Measurements from ENCODE around the gene MRPL50.

Gene MRPL50

DNA sequence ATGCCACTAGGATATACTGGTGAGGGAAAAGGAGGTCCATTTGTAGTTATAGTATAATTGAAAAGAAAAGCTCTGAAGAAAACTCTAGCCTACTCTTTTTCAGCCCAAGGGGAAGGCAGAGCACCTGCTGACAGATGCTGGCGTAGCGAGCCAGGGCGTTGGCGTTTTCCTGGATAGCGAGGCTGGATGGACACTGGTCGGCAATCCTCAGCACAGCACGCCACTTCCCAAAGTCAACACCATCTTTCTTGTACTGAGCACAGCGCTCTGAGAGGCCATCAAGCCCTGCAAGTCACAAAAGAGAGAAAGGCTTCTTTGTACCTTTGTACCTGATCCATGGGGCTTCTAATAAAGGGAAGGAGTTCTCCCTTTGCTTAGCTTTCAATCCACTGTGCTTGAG is 28.9 kb upstream of the MRPL50 start:
- H3K4me3 ChIP-seq (replicated peaks; ENCODE audit: insufficient read depth, low read length) = no peak overlapping the region
- H3K27me3 ChIP-seq (ENCODE audit: insufficient read depth, poor library complexity, severe bottlenecking) = no peaks in the 10 kb centered on the region

DNA sequence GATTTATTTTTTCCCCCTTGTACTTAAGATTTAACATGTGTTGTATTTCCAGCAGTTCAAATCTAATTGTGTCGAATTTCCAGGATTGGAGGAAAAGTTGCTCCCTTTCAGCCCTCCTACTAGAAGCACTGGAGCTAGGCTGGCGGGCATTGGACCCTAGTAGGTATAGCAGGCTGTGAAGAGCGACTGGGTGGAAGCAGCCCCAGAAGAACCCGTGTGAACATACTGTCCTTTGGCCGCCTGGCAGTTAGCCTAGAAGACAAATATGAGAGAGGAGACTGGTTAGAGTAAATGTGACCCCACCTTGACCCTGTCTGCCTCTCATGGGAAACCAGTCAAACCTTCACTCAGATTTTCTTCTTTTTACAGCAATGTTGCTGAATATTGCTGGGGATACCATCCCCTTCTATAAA is 23.2 kb upstream of the MRPL50 start:
- Histone ChIP-seq H3K27me3 (ENCODE audit: insufficient read depth, poor library complexity, severe bottlenecking) (no peaks in the 10 kb centered on the region), H3K4me3 (replicated peaks; ENCODE audit: insufficient read depth, low read length) (no peak overlapping the region), H3K27ac (replicated peaks) (no peak overlapping the region)
- DNase-seq (ENCODE audit: low read depth in 1 of 2, low spot score in 1 of 2) = no peak
- TF ChIP-seq SPI1 (IDR thresholded peaks at IDR 0.05; ENCODE audit: borderline replicate concordance, low read depth) (no peak), POLR2AphosphoS5 (IDR thresholded peaks at IDR 0.05; ENCODE audit: low read depth) (no peak), GABPA (IDR thresholded peaks at IDR 0.05; ENCODE audit: low read depth) (no peak)
- TF ChIP-seq, protein P1, sequence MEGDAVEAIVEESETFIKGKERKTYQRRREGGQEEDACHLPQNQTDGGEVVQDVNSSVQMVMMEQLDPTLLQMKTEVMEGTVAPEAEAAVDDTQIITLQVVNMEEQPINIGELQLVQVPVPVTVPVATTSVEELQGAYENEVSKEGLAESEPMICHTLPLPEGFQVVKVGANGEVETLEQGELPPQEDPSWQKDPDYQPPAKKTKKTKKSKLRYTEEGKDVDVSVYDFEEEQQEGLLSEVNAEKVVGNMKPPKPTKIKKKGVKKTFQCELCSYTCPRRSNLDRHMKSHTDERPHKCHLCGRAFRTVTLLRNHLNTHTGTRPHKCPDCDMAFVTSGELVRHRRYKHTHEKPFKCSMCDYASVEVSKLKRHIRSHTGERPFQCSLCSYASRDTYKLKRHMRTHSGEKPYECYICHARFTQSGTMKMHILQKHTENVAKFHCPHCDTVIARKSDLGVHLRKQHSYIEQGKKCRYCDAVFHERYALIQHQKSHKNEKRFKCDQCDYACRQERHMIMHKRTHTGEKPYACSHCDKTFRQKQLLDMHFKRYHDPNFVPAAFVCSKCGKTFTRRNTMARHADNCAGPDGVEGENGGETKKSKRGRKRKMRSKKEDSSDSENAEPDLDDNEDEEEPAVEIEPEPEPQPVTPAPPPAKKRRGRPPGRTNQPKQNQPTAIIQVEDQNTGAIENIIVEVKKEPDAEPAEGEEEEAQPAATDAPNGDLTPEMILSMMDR (IDR thresholded peaks at IDR 0.05; ENCODE audit: insufficient read depth, low read length) = no peak
- TF ChIP-seq, protein P2, sequence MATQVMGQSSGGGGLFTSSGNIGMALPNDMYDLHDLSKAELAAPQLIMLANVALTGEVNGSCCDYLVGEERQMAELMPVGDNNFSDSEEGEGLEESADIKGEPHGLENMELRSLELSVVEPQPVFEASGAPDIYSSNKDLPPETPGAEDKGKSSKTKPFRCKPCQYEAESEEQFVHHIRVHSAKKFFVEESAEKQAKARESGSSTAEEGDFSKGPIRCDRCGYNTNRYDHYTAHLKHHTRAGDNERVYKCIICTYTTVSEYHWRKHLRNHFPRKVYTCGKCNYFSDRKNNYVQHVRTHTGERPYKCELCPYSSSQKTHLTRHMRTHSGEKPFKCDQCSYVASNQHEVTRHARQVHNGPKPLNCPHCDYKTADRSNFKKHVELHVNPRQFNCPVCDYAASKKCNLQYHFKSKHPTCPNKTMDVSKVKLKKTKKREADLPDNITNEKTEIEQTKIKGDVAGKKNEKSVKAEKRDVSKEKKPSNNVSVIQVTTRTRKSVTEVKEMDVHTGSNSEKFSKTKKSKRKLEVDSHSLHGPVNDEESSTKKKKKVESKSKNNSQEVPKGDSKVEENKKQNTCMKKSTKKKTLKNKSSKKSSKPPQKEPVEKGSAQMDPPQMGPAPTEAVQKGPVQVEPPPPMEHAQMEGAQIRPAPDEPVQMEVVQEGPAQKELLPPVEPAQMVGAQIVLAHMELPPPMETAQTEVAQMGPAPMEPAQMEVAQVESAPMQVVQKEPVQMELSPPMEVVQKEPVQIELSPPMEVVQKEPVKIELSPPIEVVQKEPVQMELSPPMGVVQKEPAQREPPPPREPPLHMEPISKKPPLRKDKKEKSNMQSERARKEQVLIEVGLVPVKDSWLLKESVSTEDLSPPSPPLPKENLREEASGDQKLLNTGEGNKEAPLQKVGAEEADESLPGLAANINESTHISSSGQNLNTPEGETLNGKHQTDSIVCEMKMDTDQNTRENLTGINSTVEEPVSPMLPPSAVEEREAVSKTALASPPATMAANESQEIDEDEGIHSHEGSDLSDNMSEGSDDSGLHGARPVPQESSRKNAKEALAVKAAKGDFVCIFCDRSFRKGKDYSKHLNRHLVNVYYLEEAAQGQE (IDR thresholded peaks at IDR 0.05; ENCODE audit: insufficient replicate concordance, low read depth) = no peak

More for the DNA sequence above, 28.9 kb upstream of the MRPL50 start:
- TF ChIP-seq, protein P1 (IDR thresholded peaks at IDR 0.05; ENCODE audit: insufficient read depth, low read length) = no peak
- TF ChIP-seq SPI1 (IDR thresholded peaks at IDR 0.05; ENCODE audit: borderline replicate concordance, low read depth) (no peak), POLR2AphosphoS5 (IDR thresholded peaks at IDR 0.05; ENCODE audit: low read depth) (no peak), GABPA (IDR thresholded peaks at IDR 0.05; ENCODE audit: low read depth) (no peak)
- TF ChIP-seq, protein P2 (IDR thresholded peaks at IDR 0.05; ENCODE audit: insufficient replicate concordance, low read depth) = no peak
- H3K27ac ChIP-seq (replicated peaks) = no peak overlapping the region
- DNase-seq (ENCODE audit: low read depth in 1 of 2, low spot score in 1 of 2) = no peak

DNA sequence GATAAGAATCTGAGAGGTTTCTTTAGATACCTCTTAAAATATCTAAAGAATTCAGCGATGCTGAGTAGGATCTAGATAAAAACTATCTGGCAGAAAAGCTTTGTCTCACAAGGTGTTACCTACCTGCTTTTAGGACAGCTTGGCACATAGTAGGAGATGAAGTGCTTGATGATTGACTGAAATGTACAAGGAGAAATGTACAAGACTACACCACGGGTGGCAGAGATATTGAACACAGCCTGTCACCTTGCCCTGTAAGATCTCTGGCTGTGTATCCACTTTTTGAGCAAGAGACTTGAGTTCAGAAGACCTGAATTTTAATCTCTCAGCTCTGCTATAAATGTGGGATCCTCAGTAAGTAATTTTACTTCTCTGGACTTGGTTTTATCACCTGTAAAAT is 21.4 kb upstream of the MRPL50 start:
- H3K27me3 ChIP-seq (ENCODE audit: insufficient read depth, poor library complexity, severe bottlenecking) = no peaks in the 10 kb centered on the region
- TF ChIP-seq SPI1 (IDR thresholded peaks at IDR 0.05; ENCODE audit: borderline replicate concordance, low read depth) (no peak), POLR2AphosphoS5 (IDR thresholded peaks at IDR 0.05; ENCODE audit: low read depth) (no peak), GABPA (IDR thresholded peaks at IDR 0.05; ENCODE audit: low read depth) (no peak)
- TF ChIP-seq, protein P2 (IDR thresholded peaks at IDR 0.05; ENCODE audit: insufficient replicate concordance, low read depth) = no peak
- TF ChIP-seq, protein P1 (IDR thresholded peaks at IDR 0.05; ENCODE audit: insufficient read depth, low read length) = no peak
- H3K27ac ChIP-seq (replicated peaks) = no peak overlapping the region
- no peak for DNase-seq (ENCODE audit: low read depth in 1 of 2, low spot score in 1 of 2)
- H3K4me3 ChIP-seq (replicated peaks; ENCODE audit: insufficient read depth, low read length) = no peak overlapping the region
